NK-92 (cell line): ENCODE measurements around the gene SPSB1.

Source experiments
- DNase-seq: peaks from one replicate; lab custom pipeline; 2025; ENCODE audit not compliant: unreplicated experiment; lab: John Stamatoyannopoulos, UW

SPSB1 gene

DNA sequence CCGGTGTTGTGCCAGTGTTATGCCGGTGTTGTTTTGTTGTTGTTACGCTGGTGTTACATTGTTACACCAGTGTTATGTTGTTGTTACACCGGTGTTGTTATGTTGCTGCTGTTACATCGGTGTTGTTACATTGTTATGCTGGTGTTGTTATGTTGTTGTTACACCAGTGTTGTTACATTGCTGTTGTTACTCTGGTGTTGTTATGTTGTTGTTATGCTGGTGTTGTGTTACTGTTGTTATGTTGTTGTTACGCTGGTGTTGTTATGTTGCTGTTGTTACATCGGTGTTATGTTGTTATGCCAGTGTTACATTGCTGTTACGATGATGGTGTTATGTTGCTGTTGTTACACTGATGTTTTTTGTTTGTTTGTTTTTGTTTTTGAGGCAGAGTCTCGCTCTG is 34.1 kb upstream of the SPSB1 start:
- DNase-seq = no peak

DNA sequence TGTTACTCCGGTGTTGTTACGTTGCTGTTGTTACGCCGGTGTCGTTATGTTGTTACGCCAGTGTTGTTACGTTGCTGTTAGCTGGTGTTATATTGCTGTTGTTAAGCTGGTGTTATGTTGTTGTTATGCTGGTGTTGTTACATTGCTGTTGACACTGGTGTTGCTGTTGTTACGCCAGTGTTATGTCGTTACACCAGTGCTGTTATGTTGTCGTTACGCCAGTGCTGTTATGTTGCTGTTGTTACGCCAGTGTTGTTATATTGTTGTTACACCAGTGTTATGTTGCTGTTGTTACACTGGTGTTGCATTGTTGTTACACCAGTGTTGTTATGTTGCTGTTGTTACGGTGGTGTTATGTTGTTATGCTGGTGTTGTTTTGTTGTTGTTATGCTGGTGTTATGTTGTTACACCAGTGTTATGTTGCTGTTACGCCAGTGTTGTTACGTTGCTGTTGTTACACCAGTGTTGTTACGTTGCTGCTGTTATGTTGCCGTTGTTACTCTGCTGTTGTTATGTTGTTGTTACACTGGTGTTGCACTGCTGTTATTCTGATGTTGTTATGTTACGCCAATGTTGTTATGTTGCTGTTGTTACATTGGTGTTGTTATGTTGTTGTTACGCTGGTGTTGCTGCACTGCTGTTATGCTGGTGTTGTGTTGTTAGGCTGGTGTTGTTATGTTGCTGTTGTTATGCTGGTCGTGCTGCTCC is 32.5 kb upstream of the SPSB1 start:
- no peak for DNase-seq

DNA sequence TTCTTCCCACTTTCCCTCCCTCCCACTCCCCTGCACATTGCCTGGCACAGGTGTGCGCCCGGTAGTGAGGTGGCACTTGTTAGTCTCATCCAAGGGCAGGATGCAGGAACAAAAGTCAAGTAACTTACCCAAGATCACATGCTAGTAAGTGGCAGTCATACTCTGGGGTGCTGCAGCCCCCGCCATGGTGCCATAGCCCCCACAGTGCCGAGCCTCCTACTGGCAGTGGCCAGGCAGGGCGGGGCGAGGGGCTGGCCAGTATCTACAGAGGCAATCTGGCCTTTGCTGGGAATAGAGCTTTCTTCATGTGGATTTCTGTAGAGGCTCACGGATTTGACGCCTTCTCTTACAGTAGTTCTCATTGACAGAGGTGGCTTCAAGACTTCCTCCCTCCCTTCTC is 31.2 kb upstream of the SPSB1 start:
- DNase-seq = no peak

DNA sequence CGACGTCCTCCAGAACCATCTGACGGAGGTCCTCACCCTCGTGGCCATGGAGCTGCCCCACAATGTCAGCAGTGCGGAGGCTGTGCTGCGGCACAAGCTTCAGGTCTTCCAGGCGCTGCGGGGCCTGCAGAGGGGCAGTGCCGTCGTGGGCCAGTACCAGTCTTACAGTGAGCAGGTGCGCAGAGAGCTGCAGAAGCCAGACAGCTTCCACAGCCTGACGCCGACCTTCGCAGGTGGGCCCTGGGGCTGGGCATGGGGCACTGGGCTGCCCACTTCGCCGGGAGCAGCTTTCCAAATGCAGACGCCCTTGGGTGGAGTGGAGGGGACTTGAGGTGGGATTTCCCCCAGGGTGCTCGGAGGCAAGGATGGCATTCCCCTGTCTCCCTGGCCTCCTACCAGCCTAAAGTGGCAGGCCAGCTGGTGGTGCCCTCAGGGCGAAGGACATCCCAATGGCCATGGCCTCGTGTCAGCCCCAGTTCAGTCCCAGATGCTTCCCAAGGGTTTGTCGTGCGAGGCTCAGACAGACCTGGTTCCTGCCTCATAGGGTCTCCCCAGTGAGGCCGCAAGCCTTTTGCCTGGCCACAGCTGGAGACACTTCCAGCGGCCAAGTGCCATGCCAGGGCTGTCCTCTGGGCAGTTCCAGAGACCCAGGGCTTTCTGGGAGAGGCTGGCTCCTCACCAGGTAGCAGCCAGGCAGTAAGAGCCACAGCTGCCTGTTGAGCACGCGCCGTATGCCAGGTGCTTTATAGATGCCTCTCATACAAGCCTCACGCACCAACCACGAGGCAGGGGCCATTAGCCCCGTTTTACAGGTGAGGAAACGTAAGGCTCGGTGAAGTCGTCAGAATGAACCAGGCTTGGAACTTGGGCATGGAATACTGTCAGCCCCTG is 30.4 kb upstream of the SPSB1 start:
- DNase-seq = no peak

DNA sequence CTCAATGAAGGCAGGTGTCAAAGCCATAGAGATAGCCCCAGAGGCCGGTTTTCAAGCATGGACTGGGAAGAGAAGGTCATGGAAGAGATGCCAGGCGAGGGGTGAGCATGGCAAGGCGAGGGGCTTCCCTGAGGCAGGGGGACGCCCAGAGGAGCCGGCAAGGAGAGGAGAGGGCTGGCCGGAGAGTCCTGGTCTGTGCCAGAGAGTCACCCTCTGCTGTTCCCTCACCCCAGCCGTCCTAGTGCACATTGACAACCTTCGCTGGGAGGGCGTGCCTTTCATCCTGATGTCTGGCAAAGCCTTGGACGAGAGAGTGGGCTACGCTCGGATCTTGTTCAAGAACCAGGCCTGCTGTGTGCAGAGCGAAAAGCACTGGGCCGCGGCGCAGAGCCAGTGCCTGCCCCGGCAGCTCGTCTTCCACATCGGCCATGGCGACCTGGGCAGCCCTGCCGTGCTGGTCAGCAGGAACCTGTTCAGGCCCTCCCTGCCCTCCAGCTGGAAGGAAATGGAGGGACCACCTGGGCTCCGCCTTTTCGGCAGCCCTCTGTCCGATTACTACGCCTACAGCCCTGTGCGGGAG is 29.3 kb upstream of the SPSB1 start:
- no peak for DNase-seq

DNA sequence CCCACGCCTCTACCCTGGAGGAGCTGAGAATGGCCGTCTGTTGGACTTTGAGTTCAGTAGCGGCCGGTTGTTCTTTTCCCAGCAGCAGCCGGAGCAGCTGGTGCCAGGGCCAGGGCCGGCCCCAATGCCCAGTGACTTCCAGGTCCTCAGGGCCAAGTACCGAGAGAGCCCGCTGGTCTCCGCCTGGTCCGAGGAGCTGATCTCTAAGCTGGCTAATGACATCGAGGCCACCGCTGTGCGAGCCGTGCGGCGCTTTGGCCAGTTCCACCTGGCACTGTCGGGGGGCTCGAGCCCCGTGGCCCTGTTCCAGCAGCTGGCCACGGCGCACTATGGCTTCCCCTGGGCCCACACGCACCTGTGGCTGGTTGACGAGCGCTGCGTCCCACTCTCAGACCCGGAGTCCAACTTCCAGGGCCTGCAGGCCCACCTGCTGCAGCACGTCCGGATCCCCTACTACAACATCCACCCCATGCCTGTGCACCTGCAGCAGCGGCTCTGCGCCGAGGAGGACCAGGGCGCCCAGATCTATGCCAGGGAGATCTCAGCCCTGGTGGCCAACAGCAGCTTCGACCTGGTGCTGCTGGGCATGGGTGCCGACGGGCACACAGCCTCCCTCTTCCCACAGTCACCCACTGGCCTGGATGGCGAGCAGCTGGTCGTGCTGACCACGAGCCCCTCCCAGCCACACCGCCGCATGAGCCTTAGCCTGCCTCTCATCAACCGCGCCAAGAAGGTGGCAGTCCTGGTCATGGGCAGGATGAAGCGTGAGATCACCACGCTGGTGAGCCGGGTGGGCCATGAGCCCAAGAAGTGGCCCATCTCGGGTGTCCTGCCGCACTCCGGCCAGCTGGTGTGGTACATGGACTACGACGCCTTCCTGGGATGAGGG is 28.5 kb upstream of the SPSB1 start:
- DNase-seq = no peak

DNA sequence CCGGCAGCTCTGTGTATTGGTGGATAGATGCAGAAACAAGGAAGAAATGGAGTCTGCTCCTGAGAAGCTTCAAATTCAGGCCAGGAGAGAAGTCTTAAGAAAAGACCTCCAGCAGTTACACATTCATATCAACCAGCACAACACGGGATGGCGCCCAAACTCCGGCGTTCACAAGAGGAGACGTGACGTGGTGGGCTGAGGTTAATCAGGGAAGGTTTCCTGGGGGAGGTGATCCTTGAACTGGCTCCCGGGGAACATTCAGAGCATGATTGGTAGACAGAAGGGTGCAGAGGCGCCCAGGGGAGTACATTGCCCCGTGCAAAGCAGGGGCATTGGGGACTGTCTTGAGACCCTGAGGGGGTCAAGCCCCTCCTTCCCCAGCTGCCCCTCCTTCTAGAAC is 27.7 kb upstream of the SPSB1 start:
- DNase-seq = no peak

DNA sequence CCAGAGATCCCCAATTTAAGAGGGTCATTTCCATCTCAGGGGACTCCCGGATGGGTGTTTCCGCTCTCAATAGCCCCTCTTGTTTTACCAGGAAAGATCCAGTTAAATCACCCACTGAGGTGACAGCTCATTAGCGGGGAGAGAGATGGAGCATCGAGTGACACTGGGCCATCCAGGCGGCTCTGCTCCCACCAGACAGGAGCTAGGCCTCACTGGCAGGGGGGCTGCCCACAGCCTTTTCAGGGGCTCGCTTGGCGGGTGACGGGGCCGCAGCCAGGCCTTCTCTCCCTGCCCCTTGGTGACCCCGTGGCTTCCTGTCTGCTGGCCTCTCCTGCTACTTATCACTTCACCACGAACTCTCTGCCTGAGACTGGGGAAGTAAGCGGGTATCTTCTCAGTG is 26.7 kb upstream of the SPSB1 start:
- no peak for DNase-seq

DNA sequence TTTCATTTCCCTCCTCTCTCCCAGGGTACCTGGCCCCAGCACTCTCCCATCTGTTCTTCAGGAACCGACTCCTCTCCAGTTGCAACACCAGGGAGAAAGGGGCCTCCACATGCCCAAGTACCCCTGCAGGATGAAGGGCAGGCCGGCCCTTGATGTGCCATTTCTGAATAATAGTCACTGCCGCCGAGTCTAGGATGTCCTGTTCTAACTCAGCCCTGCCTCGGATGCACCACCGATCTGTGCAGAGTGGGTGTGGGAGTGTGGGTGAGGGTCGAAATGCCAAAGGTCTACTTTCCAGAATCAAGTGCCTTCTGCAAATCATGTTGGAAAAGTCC is 25.4 kb upstream of the SPSB1 start:
- DNase-seq = no peak

DNA sequence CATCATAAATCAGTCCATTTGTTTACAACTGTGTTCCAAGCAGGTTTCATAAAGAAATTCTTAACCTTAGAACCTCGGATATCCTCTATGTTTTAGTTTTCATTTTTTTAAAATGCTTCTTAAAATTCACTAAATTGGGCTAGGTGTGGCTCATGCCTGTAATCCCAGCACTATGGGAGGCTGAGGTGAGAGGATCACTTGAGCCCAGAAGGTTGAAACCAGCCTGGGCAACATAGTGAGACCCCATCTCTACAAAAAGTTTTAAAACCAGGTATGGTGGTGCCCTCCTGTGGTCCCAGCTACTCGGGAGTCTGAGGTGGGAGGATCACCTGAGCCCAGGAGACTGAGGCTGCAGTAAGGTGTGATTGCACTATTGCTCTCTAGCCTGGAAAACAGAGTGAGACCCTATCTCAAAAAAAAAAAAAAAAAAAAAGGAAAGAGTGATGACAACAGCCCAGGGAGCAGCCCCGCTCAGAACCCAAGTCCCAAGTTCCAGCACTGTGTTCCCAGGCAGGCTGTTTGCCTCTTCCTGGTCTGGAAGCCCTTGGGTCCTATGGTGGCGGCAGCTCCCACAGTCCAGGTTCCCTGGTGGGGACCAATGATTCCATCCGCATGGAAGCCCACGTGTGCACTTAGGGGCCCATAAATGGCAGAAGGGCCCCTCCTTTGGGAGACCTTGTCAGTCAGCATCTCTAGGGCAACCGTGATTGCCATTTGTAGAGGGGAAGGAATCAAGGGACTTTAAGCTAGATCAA is 24.7 kb upstream of the SPSB1 start:
- no peak for DNase-seq

DNA sequence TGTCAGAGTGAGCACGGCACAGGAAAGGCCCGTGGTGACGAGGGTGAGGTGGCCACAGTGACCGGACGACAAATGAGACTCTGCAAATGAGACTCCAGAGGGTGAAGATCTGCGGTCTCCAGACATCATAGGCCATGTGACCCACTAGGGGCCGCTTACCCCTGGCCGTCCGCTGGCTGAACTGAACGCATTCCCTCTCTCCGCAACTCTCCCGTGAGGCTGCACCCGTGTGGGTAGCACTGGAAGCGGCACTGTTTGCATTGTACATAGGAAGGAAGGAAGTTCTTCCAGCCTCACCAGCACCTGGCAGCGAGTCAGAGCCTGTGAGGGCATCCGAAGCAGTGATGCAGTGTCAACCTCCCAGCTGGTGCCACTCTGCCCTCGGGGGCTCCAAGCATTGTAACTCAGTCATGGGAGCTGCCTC is 23.6 kb upstream of the SPSB1 start:
- no peak for DNase-seq

DNA sequence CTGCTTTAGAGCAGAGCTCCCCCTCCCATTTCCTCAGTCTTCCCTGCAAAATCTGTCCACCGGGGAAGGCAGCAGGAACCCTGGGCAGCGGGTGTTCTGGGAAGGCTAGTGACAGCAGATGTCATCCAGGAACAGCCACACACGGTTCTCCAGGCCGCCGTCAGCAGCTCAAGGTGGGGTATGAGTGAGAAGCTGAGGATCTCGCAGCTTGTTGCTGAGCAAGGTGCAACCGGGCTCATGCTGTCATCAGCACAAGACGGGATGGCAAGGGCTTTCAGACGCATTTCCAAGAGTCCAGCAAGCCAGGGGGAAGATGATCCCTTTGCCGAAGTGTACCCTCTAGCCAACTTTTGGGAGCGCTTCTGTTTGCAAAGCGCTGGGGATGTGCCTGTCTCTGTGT is 23.0 kb upstream of the SPSB1 start:
- no peak for DNase-seq

DNA sequence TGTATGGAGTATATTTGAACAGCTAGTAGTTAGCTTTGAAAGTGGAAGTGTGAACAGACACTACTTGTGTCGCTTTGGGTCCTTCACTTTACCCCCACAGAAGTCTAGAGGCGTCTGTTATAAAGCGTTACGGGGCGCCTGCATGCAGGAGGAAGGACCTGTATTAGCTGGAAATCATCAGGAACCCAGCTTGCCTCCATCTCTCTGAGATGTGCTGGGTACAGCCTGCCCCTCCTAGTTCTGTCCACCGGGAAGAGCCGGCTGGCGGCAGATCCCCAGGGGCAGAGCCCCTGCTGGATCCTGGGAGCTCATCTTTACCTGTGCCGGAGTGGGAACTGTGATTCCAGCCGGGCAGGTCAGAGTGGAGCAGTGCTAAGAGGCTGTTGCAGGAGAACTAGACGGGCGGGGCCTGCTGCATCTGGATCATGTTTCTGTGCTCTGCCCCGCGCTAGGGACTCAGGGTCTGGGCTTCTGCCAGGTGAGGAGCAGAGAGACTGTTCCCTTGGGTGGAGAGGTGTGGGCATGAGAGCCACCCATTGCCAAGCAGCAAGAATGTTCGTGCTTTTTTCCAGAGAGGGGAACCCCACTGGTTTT is 22.3 kb upstream of the SPSB1 start:
- no peak for DNase-seq

DNA sequence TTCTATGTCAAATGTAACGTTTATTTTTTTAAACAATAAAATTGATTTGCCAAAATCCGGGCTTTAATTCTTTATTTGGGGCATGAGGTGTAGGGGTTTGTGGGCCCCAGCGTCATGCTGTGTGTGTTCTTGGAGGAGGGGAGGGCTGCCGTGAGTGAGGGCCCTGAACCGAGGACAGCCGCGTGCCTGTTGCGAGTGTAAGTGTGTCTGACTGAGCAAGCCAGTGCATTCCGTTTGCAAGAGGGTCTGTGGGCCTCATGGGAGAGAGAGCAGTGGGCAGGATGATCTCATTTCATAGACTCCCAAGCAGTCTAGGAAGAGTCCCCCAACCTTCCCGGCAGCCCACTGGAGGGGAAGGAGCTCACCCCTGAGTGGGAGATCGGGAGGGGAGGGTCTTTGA is 21.4 kb upstream of the SPSB1 start:
- DNase-seq = no peak

DNA sequence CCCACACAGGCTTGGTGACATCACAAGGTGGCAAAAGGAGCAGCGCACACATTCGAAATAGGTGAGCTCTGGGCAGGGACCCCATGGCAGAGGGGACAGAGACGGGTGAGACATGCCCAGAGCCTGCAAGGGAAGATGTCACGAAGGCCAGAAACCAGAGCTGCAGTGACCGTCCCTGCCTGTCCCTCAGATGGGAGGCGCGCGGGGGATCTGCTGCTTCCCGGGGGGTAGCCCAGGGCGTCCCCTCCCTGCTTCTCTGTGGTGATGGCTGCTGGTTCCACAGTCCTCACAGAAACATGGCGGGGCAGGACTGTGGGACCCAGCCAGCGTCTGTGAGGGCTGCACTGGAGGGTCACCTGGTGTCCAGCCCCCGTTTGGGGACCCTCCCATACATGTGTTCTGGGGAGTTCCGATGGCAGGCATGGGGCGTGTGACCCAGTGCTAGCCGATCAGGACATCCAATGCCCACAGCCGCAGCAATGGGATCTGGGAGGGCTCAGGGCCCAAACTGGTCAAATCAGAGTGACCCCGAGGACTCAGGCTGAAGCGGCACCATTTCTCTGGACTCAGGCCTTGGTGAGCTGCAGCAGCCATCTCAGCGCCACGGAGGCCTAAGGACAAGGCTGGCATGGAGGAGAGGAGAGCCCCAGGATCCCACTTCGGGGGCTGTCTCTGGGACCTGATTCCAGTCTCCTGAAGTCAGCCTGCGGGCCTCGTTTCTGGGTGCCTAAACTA is 20.7 kb upstream of the SPSB1 start:
- no peak for DNase-seq

DNA sequence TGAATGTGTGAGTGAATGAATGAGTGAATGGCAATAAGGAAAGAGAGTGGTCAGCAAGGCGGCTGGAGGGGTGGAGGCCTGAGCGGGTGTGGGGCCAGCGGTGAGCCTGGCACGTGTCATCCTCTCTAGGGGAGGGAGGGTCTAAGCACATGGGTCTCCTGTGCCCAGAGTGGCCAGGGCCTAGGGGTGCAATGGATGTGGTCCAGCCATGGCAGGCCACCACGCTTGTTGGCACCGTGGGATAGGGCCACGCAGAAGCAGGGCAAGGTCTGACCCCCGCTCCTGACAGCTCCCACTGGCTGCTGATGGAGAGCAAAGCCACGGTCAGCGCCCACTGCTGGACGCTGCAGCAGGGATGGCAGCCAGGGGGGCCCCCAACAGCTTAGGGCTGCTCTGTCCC is 19.5 kb upstream of the SPSB1 start:
- DNase-seq = no peak

DNA sequence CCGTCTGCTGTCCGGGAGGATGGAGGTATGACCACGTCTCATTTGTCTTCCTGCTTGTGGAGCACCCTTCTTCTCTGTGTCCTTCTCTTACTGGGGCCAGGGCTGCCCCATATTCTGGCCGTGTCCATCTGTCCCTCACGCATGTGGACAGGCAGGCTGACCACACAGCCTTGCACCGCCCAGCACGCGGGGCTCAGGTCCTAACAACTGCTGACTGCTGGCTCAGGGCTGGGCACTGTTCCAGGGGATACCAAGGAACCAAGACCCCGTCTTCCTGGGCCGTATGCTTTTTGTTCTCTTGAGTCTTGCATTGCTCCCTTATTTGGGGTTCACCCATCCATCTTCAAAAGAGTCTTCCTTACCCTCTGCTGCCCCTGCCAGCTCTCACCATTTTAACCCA is 17.5 kb upstream of the SPSB1 start:
- no peak for DNase-seq

DNA sequence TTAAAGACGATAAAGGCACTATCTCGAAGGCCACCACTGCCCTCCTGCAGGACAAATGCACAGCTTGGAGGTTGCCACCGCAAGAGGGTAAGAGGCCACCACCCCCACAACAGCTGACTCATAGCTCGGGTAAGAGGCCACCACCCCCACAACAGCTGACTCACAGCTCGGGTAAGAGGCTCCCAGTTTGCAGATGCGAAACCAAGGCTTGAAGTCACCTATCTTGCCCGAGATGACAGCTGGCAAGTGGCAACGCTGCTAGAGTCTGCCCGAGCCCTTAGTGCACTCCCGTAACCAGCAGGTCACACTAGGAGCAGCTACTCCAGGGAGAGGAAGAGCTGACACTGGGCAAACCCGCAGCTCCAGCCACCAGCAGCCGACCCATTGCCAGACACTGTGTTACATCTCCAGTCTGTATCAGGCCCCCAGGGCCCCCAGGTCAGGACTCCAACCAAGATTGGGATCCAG is 17.1 kb upstream of the SPSB1 start:
- DNase-seq = no peak

DNA sequence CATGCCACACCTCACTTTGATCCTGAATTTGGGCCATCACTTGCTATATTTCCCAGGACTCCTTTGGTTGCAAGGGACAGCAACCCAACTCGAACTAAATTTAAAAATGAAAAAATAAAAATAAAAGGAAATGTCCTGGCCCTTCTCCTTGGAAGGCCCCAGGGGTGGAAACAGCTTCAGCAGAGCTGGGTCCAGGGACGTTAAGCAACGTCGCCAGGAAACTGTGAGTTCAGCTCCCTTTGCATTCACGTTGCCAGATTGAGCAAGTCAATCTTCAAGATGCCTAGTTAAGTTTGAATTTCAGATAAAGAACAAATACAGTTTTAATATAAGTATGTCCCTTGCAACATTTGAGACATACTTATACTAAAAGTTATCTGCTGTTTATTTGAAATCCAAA is 14.6 kb upstream of the SPSB1 start:
- no peak for DNase-seq
